MM.1S (cell line): Measurements from ENCODE around the gene F5.

ENCODE experiments used
- DNase-seq: peaks from one replicate; pipeline ENCODE4 v3.0.0-alpha.2; 2015
- H2AFZ ChIP-seq: fragments of 300-600 bp; sonication (generic); 2 replicates; pipeline ENCODE4 v1.6.0; 2016; ENCODE audit warnings: antibody characterized with exemption, low read length
- H3F3A ChIP-seq: fragments of 300-600 bp; sonication (generic); 2 replicates; pipeline ENCODE4 v1.6.1; 2016; ENCODE audit warnings: mild to moderate bottlenecking, antibody characterized with exemption, low read length, moderate library complexity, mixed read lengths; ENCODE audit not compliant: insufficient read depth
- H3K27ac ChIP-seq: fragments of 300-600 bp; sonication (generic); 2 replicates; pipeline ENCODE4 v1.5.1; 2016; ENCODE audit warnings: mild to moderate bottlenecking, low read length
- H3K27me3 ChIP-seq: fragments of 300-600 bp; sonication (generic); replicated peaks from 2 replicates; pipeline ENCODE4 v1.6.0; 2016; ENCODE audit warnings: low read length; ENCODE audit not compliant: insufficient read depth
- H3K36me3 ChIP-seq: fragments of 300-600 bp; sonication (generic); replicated peaks from 2 replicates; pipeline ENCODE4 v1.6.1; 2016; ENCODE audit warnings: mild to moderate bottlenecking, low read length, mixed read lengths; ENCODE audit not compliant: insufficient read depth
- H3K4me1 ChIP-seq: fragments of 300-600 bp; sonication (generic); 2 replicates; pipeline ENCODE4 v1.6.1; 2016; ENCODE audit warnings: low read length, mixed read lengths
- H3K4me2 ChIP-seq: fragments of 300-600 bp; sonication (generic); 2 replicates; pipeline ENCODE4 v1.6.0; 2016; ENCODE audit warnings: low read depth, low read length
- H3K4me3 ChIP-seq: fragments of 300-600 bp; sonication (generic); 2 replicates; pipeline ENCODE4 v1.5.1; 2016; ENCODE audit warnings: low read length, mixed read lengths
- H3K79me2 ChIP-seq: fragments of 300-600 bp; sonication (generic); 2 replicates; pipeline ENCODE4 v1.6.1; 2016; ENCODE audit warnings: mixed run types, low read length, mixed read lengths
- H3K9ac ChIP-seq: fragments of 300-600 bp; sonication (generic); 2 replicates; pipeline ENCODE4 v1.6.1; 2016; ENCODE audit warnings: low read length, mixed read lengths
- H3K9me2 ChIP-seq: fragments of 300-600 bp; sonication (generic); replicated peaks from 2 replicates; pipeline ENCODE4 v1.6.1; 2016; ENCODE audit warnings: mild to moderate bottlenecking, low read length, mixed read lengths; ENCODE audit not compliant: insufficient read depth
- H3K9me3 ChIP-seq: fragments of 300-600 bp; sonication (generic); replicated peaks from 2 replicates; pipeline ENCODE4 v1.6.1; 2016; ENCODE audit warnings: mild to moderate bottlenecking, low read length, mixed read lengths; ENCODE audit not compliant: insufficient read depth
- H4K20me1 ChIP-seq: fragments of 300-600 bp; sonication (generic); 2 replicates; pipeline ENCODE4 v1.6.1; 2016; ENCODE audit warnings: mild to moderate bottlenecking, low read length, moderate library complexity, mixed read lengths; ENCODE audit not compliant: insufficient read depth
- CTCF ChIP-seq: fragments of 300-600 bp; sonication (generic); IDR thresholded peaks from 2 replicates; pipeline ENCODE4 v1.5.1; 2016; ENCODE audit warnings: antibody characterized with exemption, low read length, mixed read lengths
- EZH2 ChIP-seq: fragments of 300-600 bp; sonication (generic); optimal IDR thresholded peaks from 2 replicates; pipeline ENCODE3; 2017; ENCODE audit warnings: low read depth, mild to moderate bottlenecking, antibody characterized with exemption, low read length, mixed read lengths
- EZH2phosphoT487 ChIP-seq: fragments of 300-600 bp; sonication (generic); IDR thresholded peaks from 2 replicates; pipeline ENCODE4 v1.6.1; 2018; ENCODE audit warnings: antibody characterized with exemption, low read length

Gene F5

GRCh38 chr1:169588785-169589485 is 2.7 kb upstream of the F5 start:
- Histone ChIP-seq H3K9me3 (no peaks in the 10 kb centered on the region), H3K27ac (no peak overlapping the region), H4K20me1 (no peaks in the 10 kb centered on the region), H3K4me1 (0 out of 2 replicates have a peak, but pooled peaks cover 4% of the 10 kb centered on the region), H3K4me3 (no peak overlapping the region), H3K9me2 (no peaks in the 10 kb centered on the region), H3K9ac (no peak overlapping the region), H3K27me3 (no peaks in the 10 kb centered on the region), H3K36me3 (no peaks in the 10 kb centered on the region), H3K4me2 (no peak overlapping the region), H2AFZ (no peak overlapping the region), H3K79me2 (no peaks in the 10 kb centered on the region), H3F3A (no peaks in the 10 kb centered on the region)
- no peak for DNase-seq
- TF ChIP-seq CTCF, result no peak
- TF ChIP-seq EZH2, result no peak
- TF ChIP-seq EZH2phosphoT487, result no peak

- no peaks in the 10 kb centered on the region for H3K36me3 ChIP-seq
- H4K20me1 ChIP-seq, result no peaks in the 10 kb centered on the region
- no peak overlapping the region for H3K27ac ChIP-seq
- H3K4me2 ChIP-seq, result no peak overlapping the region
- no peaks in the 10 kb centered on the region for H3K9me2 ChIP-seq
- DNase-seq, result no peak
- no peak for TF ChIP-seq CTCF
- H3F3A ChIP-seq, result no peaks in the 10 kb centered on the region
- H3K9me3 ChIP-seq, result no peaks in the 10 kb centered on the region
- no peaks in the 10 kb centered on the region for H3K79me2 ChIP-seq
- H2AFZ ChIP-seq, result no peak overlapping the region
- H3K4me3 ChIP-seq, result no peak overlapping the region
- H3K27me3 ChIP-seq, result no peaks in the 10 kb centered on the region
- H3K9ac ChIP-seq, result no peak overlapping the region
- H3K4me1 ChIP-seq, result 0 out of 2 replicates have a peak, but pooled peaks cover 4% of the 10 kb centered on the region
These were observed 1.8 kb upstream of the F5 start for GRCh38 chr1:169588112-169588511.

GRCh38 chr1:169586067-169586394 is 250 bp downstream of the F5 start:
- no peaks in the 10 kb centered on the region for H3K27me3 ChIP-seq
- TF ChIP-seq EZH2phosphoT487 (no peak), CTCF (no peak), EZH2 (no peak)
- H3K36me3 ChIP-seq, result no peaks in the 10 kb centered on the region
- no peaks in the 10 kb centered on the region for H3K79me2 ChIP-seq
- no peaks in the 10 kb centered on the region for H4K20me1 ChIP-seq
- H2AFZ ChIP-seq, result peak overlapping the region; percentile 51
- H3F3A ChIP-seq, result no peaks in the 10 kb centered on the region
- peak overlapping the region; percentile 56 for H3K4me2 ChIP-seq
- H3K9me2 ChIP-seq, result no peaks in the 10 kb centered on the region
- H3K4me3 ChIP-seq, result peak overlapping the region; percentile 16; the same call in 1 of the 2 replicates
- no peak for DNase-seq
- 0 out of 2 replicates have a peak, but pooled peaks cover 4% of the 10 kb centered on the region for H3K4me1 ChIP-seq
- no peaks in the 10 kb centered on the region for H3K9me3 ChIP-seq
- no peak overlapping the region for H3K27ac ChIP-seq
- H3K9ac ChIP-seq, result no peak overlapping the region
